Activated CD8-positive, alpha-beta T cell treated with anti-CD3 and anti-CD28 coated beads, Interleukin-2, amount 10 ng/mL, durations not matched to agents 7 days and 5 days (primary cell): ENCODE results near the gene IFIT2. TPM values are rescaled to one million over a fixed set of nuclear protein-coding genes. Genes with fewer than 3 reads are reported as not detected.
"Not testable (repeated sequence)": the region's sequence is repeated elsewhere in the genome, so short reads cannot be mapped to it uniquely, and the experiment has no call there.

Source experiments
- ATAC-seq: fragments of 150-1000 bp; cut with Tn5 transposase; one replicate; pipeline ENCODE4 v1.10.0; 2021; ENCODE audit warnings: moderate library complexity
- CTCF ChIA-PET: fragments of 350-600 bp; sonication (Branson Sonifier 250); formaldehyde crosslinking; loops from one replicate; lab custom pipeline; 2021; ENCODE audit warnings: antibody characterized with exemption; lab: Charles Lee
- POLR2A ChIA-PET: fragments of 350-600 bp; sonication (Branson Sonifier 250); formaldehyde crosslinking; loops from one replicate; lab custom pipeline; 2021; ENCODE audit warnings: antibody characterized with exemption; lab: Charles Lee
- DNase-seq: peaks from one replicate; pipeline ENCODE4 v3.0.0-alpha.2; 2020
- H3K27ac Mint-ChIP-seq: one replicate; pipeline ENCODE4 v1.8.0; 2021; ENCODE audit warnings: mild to moderate bottlenecking, mixed read lengths
- H3K27me3 Mint-ChIP-seq: one replicate; pipeline ENCODE4 v1.8.0; 2021; ENCODE audit warnings: low read depth, mixed read lengths
- H3K36me3 Mint-ChIP-seq: one replicate; pipeline ENCODE4 v1.8.0; 2021; ENCODE audit warnings: low read depth, mixed read lengths
- H3K4me1 Mint-ChIP-seq: one replicate; pipeline ENCODE4 v1.8.0; 2021; ENCODE audit warnings: low read depth, mixed read lengths
- H3K4me3 Mint-ChIP-seq: one replicate; pipeline ENCODE4 v1.8.0; 2021; ENCODE audit warnings: mild to moderate bottlenecking, mixed read lengths
- H3K9me3 Mint-ChIP-seq: one replicate; pipeline ENCODE4 v1.8.0; 2022; ENCODE audit warnings: mixed read lengths; ENCODE audit not compliant: insufficient read depth
- total RNA-seq, 2 experiments: library from RNA; stranded (reverse); gene quantifications; one replicate each; pipeline ENCODE4 v1.2.3, GENCODE V29; 2021

Gene IFIT2
- total RNA-seq, 2 experiments from 2014 or later, result 7.3 TPM

GRCh38 chr10:89281606-89282395, 20.0 kb upstream of the IFIT2 start:
- no peaks in the 10 kb centered on the region for H3K4me1 Mint-ChIP-seq
- ATAC-seq, result no peak
- CTCF ChIA-PET, result no interaction called here

GRCh38 chr10:89283025-89283935, 18.6 kb upstream of the IFIT2 start:
- Mint-ChIP-seq H3K4me3 (no peak overlapping the region), H3K27ac (no peak overlapping the region), H3K9me3 (no peaks in the 10 kb centered on the region), H3K27me3 (peaks cover 17% of the 10 kb centered on the region), H3K4me1 (no peaks in the 10 kb centered on the region), H3K36me3 (no peaks in the 10 kb centered on the region)
- DNase-seq (no peak), ATAC-seq (no peak)
- CTCF ChIA-PET, result interaction anchor here (1.2 kb wide), 1 partner anchor 86 kb away, joined by 5 read pairs; no protein-coding TSS in a partner anchor
- POLR2A ChIA-PET, result interaction anchor here (0.6 kb wide), 1 partner anchor 90 kb away, joined by 3 read pairs; no protein-coding TSS in a partner anchor

More at GRCh38 chr10:89281606-89282395, 20.0 kb upstream of the IFIT2 start:
- Mint-ChIP-seq H3K4me3 (no peak overlapping the region), H3K27me3 (peaks cover 26% of the 10 kb centered on the region), H3K36me3 (no peaks in the 10 kb centered on the region), H3K9me3 (no peaks in the 10 kb centered on the region), H3K27ac (no peak overlapping the region)
- DNase-seq, result no peak
- POLR2A ChIA-PET, result no interaction called here

GRCh38 chr10:89283936-89284475, 17.8 kb upstream of the IFIT2 start:
- CTCF ChIA-PET, result interaction anchor here (1.2 kb wide), 1 partner anchor 86 kb away, joined by 5 read pairs; no protein-coding TSS in a partner anchor
- Mint-ChIP-seq H3K4me1 (no peaks in the 10 kb centered on the region), H3K4me3 (no peak overlapping the region), H3K27ac (no peak overlapping the region), H3K36me3 (no peaks in the 10 kb centered on the region), H3K27me3 (peaks cover 17% of the 10 kb centered on the region), H3K9me3 (no peaks in the 10 kb centered on the region)
- DNase-seq (no peak), ATAC-seq (no peak)
- POLR2A ChIA-PET, result no interaction called here

GRCh38 chr10:89284711-89285110, 17.1 kb upstream of the IFIT2 start:
- DNase-seq, H3K27ac Mint-ChIP-seq, H3K4me3 Mint-ChIP-seq, CTCF ChIA-PET, H3K36me3 Mint-ChIP-seq, H3K4me1 Mint-ChIP-seq, POLR2A ChIA-PET, H3K9me3 Mint-ChIP-seq, ATAC-seq: not testable (repeated sequence)
- H3K27me3 Mint-ChIP-seq, result peaks cover 17% of the 10 kb centered on the region

- ATAC-seq, H3K27ac Mint-ChIP-seq, H3K9me3 Mint-ChIP-seq, CTCF ChIA-PET, H3K36me3 Mint-ChIP-seq, H3K4me1 Mint-ChIP-seq, H3K4me3 Mint-ChIP-seq, POLR2A ChIA-PET, DNase-seq: not testable (repeated sequence)
- H3K27me3 Mint-ChIP-seq, result peaks cover 17% of the 10 kb centered on the region
These were observed 16.5 kb upstream of the IFIT2 start for GRCh38 chr10:89285303-89285702.

GRCh38 chr10:89294721-89295239, 7.1 kb upstream of the IFIT2 start:
- peaks cover 13% of the 10 kb centered on the region for H3K36me3 Mint-ChIP-seq
- no peak overlapping the region for H3K4me3 Mint-ChIP-seq
- ChIA-PET POLR2A (interaction anchor here (1.4 to 2.0 kb wide), 3 partner anchors 33 to 119 kb away, joined by 4 to 10 read pairs (median 6); partner anchors contain the start of genes IFIT3 and IFIT5), CTCF (interaction anchor here (1.0 to 2.6 kb wide), 8 partner anchors 33 to 270 kb away, joined by 3 to 20 read pairs (median 3); partner anchors contain the start of genes IFIT1, IFIT3 and SLC16A12)
- H3K4me1 Mint-ChIP-seq, result peaks cover 44% of the 10 kb centered on the region
- no peak overlapping the region for H3K27ac Mint-ChIP-seq
- peaks cover 18% of the 10 kb centered on the region for H3K9me3 Mint-ChIP-seq
- H3K27me3 Mint-ChIP-seq, result peaks cover 3% of the 10 kb centered on the region
- no peak for ATAC-seq
- DNase-seq, result no peak

- ChIA-PET POLR2A (interaction anchor here (0.6 to 2.0 kb wide), 3 partner anchors 32 to 123 kb away, joined by 4 to 10 read pairs (median 6); partner anchors contain the start of gene IFIT3), CTCF (interaction anchor here (1.0 to 2.6 kb wide), 7 partner anchors 32 to 269 kb away, joined by 3 to 20 read pairs (median 3); partner anchors contain the start of genes IFIT1, IFIT3 and SLC16A12)
- Mint-ChIP-seq H3K27me3 (peaks cover 3% of the 10 kb centered on the region), H3K4me1 (peaks cover 44% of the 10 kb centered on the region), H3K4me3 (peak overlapping the region; percentile 32), H3K9me3 (peaks cover 18% of the 10 kb centered on the region), H3K27ac (peak overlapping the region; percentile 23), H3K36me3 (peaks cover 13% of the 10 kb centered on the region)
- ATAC-seq (peak; percentile 78), DNase-seq (no peak)
These were observed 6.2 kb upstream of the IFIT2 start for GRCh38 chr10:89295597-89295996.

GRCh38 chr10:89296220-89296648, 5.6 kb upstream of the IFIT2 start:
- ATAC-seq (no peak), DNase-seq (no peak)
- peak overlapping the region; percentile 32 for H3K4me3 Mint-ChIP-seq
- H3K27me3 Mint-ChIP-seq, result peaks cover 3% of the 10 kb centered on the region
- H3K27ac Mint-ChIP-seq, result peak overlapping the region; percentile 23
- H3K36me3 Mint-ChIP-seq, result peaks cover 13% of the 10 kb centered on the region
- H3K4me1 Mint-ChIP-seq, result peaks cover 48% of the 10 kb centered on the region
- POLR2A ChIA-PET, result interaction anchor here (2.0 kb wide), 1 partner anchor 36 kb away, joined by 10 read pairs; no protein-coding TSS in a partner anchor
- peaks cover 18% of the 10 kb centered on the region for H3K9me3 Mint-ChIP-seq
- CTCF ChIA-PET, result interaction anchor here (1.6 kb wide), 1 partner anchor 239 kb away, joined by 3 read pairs; the partner anchor contains the start of gene SLC16A12

GRCh38 chr10:89297356-89297755, 4.5 kb upstream of the IFIT2 start:
- Mint-ChIP-seq H3K27me3 (no peaks in the 10 kb centered on the region), H3K4me3 (no peak overlapping the region), H3K9me3 (peaks cover 18% of the 10 kb centered on the region), H3K27ac (no peak overlapping the region), H3K36me3 (peaks cover 16% of the 10 kb centered on the region), H3K4me1 (peaks cover 52% of the 10 kb centered on the region)
- POLR2A ChIA-PET, result interaction anchor here (1.1 kb wide), 1 partner anchor 30 kb away, joined by 6 read pairs; the partner anchor contains the start of gene IFIT3
- DNase-seq (no peak), ATAC-seq (no peak)
- CTCF ChIA-PET, result no interaction called here

GRCh38 chr10:89297791-89298190, 4.1 kb upstream of the IFIT2 start:
- DNase-seq, result no peak
- no peak overlapping the region for H3K4me3 Mint-ChIP-seq
- H3K36me3 Mint-ChIP-seq, result peaks cover 16% of the 10 kb centered on the region
- CTCF ChIA-PET, result no interaction called here
- H3K27me3 Mint-ChIP-seq, result no peaks in the 10 kb centered on the region
- peaks cover 56% of the 10 kb centered on the region for H3K4me1 Mint-ChIP-seq
- ATAC-seq, result no peak
- POLR2A ChIA-PET, result interaction anchor here (1.1 kb wide), 1 partner anchor 30 kb away, joined by 6 read pairs; the partner anchor contains the start of gene IFIT3
- H3K9me3 Mint-ChIP-seq, result peaks cover 18% of the 10 kb centered on the region
- no peak overlapping the region for H3K27ac Mint-ChIP-seq
